HG03469 (cell line): ENCODE data around the gene KCNT2.

ENCODE experiments used
- ATAC-seq: cut with Tn5 transposase; IDR thresholded peaks from one replicate; pipeline ENCODE4 v1.9.1; 2021; ENCODE audit warnings: mild to moderate bottlenecking, moderate library complexity, moderate number of reproducible peaks; ENCODE audit not compliant: unreplicated experiment

The KCNT2 gene

GRCh38 chr1:196214866-196215265, 393.4 kb downstream of the KCNT2 start:
- no peak for ATAC-seq

- ATAC-seq = no peak
Observed at GRCh38 chr1:196209983-196210382, 398.3 kb downstream of the KCNT2 start.

GRCh38 chr1:196209265-196209664, 399.0 kb downstream of the KCNT2 start:
- no peak for ATAC-seq

- ATAC-seq = no peak
Observed at GRCh38 chr1:196207612-196208217, 400.5 kb downstream of the KCNT2 start.

GRCh38 chr1:196205882-196206281, 402.4 kb downstream of the KCNT2 start:
- no peak for ATAC-seq

GRCh38 chr1:196196486-196196885, 411.8 kb downstream of the KCNT2 start:
- no peak for ATAC-seq

GRCh38 chr1:196193896-196194559, 414.2 kb downstream of the KCNT2 start:
- ATAC-seq = no peak

GRCh38 chr1:196183941-196184340, 424.3 kb downstream of the KCNT2 start:
- no peak for ATAC-seq

- ATAC-seq = no peak
Observed at GRCh38 chr1:196181594-196181878, 426.7 kb downstream of the KCNT2 start.

- ATAC-seq = no peak
Observed at GRCh38 chr1:196180847-196181593, 427.2 kb downstream of the KCNT2 start.

GRCh38 chr1:196178083-196178635, 430.1 kb downstream of the KCNT2 start:
- no peak for ATAC-seq
